H1 (cell line): ENCODE data around the gene ACP2. TPM values are rescaled to one million over a fixed set of nuclear protein-coding genes. Genes with fewer than 3 reads are reported as not detected.

Experiments used
- CTCF ChIA-PET: fragments of 300-600 bp; sonication (Branson Sonifier 250); formaldehyde crosslinking; loops from one replicate; lab custom pipeline; 2021; ENCODE audit not compliant: partially characterized antibody; lab: Charles Lee
- POLR2A ChIA-PET: fragments of 300-600 bp; sonication (Branson Sonifier 250); formaldehyde crosslinking; loops from one replicate; lab custom pipeline; 2021; ENCODE audit warnings: inconsistent platforms; ENCODE audit not compliant: partially characterized antibody; lab: Charles Lee
- DNase-seq, 2 experiments: peaks; one replicate each; pipeline versions ENCODE4 v3.0.0 to v3.0.0-alpha.2; 2010 to 2022; ENCODE audit warnings: low spot score in 2 of 2, low read depth in 1 of 2, mixed read lengths in 1 of 2
- FAIRE-seq: peaks from 2 replicates; lab custom pipeline; 2011; peaks lifted over from hg19 to GRCh38; lab: Jason Lieb, UNC
- H2AFZ ChIP-seq: 2 replicates; pipeline ENCODE4 v1.8.1; 2012; ENCODE audit warnings: low read length, inconsistent platforms
- H2AK5ac ChIP-seq: 2 replicates; pipeline ENCODE4 v1.6.1; 2013; ENCODE audit warnings: low read depth, low read length
- H2BK120ac ChIP-seq: replicated peaks from 2 replicates; pipeline ENCODE3; 2013; ENCODE audit warnings: low read depth, low read length, inconsistent platforms
- H2BK12ac ChIP-seq: 2 replicates; pipeline ENCODE4 v1.6.1; 2013; ENCODE audit warnings: low read depth, low read length
- H2BK15ac ChIP-seq: 2 replicates; pipeline ENCODE4 v1.6.1; 2013; ENCODE audit warnings: low read length
- H2BK20ac ChIP-seq: 2 replicates; pipeline ENCODE4 v1.6.1; 2013; ENCODE audit warnings: low read length
- H2BK5ac ChIP-seq: 2 replicates; pipeline ENCODE4 v1.6.1; 2013; ENCODE audit warnings: low read depth, low read length
- H3K14ac ChIP-seq: 2 replicates; pipeline ENCODE4 v1.6.1; 2013; ENCODE audit warnings: inconsistent platforms; ENCODE audit not compliant: insufficient read length
- H3K18ac ChIP-seq: 2 replicates; pipeline ENCODE4 v1.6.1; 2013; ENCODE audit warnings: low read length; ENCODE audit errors: extremely low read depth
- H3K23ac ChIP-seq: 2 replicates; pipeline ENCODE4 v1.6.1; 2013; ENCODE audit warnings: inconsistent platforms; ENCODE audit not compliant: insufficient read length
- H3K23me2 ChIP-seq: 2 replicates; pipeline ENCODE4 v1.6.1; 2013; ENCODE audit warnings: low read depth, low read length
- H3K27ac ChIP-seq: 2 replicates; pipeline ENCODE4 v1.6.1; 2011; ENCODE audit warnings: low read depth, low read length, inconsistent platforms
- H3K27me3 ChIP-seq, 4 experiments: replicated peaks in 1 of 4; 1 replicate in 1 of 4; 2 replicates in 3 of 4; pipeline versions ENCODE4 v1.6.1 to v1.8.1; 2011 to 2013; ENCODE audit warnings: low read length in 3 of 4, mild to moderate bottlenecking in 3 of 4, inconsistent platforms in 2 of 4, mixed read lengths in 2 of 4, moderate library complexity in 1 of 4; ENCODE audit not compliant: control insufficient read depth in 3 of 4, insufficient read depth in 3 of 4; ENCODE audit errors: extremely low read depth in 1 of 4
- H3K36me3 ChIP-seq, 4 experiments: 2 replicates each; pipeline versions ENCODE4 v1.6.1 to v1.8.1; 2011 to 2013; ENCODE audit warnings: mild to moderate bottlenecking in 4 of 4, low read length in 3 of 4, moderate library complexity in 2 of 4, control low read depth in 1 of 4, inconsistent platforms in 1 of 4; ENCODE audit not compliant: insufficient read depth in 4 of 4, control insufficient read depth in 2 of 4
- H3K4ac ChIP-seq: replicated peaks from 2 replicates; pipeline ENCODE3; 2013; ENCODE audit warnings: low read length, low read depth, mixed read lengths, inconsistent platforms; ENCODE audit not compliant: insufficient read length
- H3K4me1 ChIP-seq, 4 experiments: replicated peaks in 1 of 4; 1 replicate in 1 of 4; 2 replicates in 3 of 4; pipeline versions ENCODE4 v1.6.1 to v1.8.1; 2011 to 2013; ENCODE audit warnings: low read length in 3 of 4, inconsistent platforms in 2 of 4, mixed read lengths in 1 of 4; ENCODE audit not compliant: insufficient read depth in 4 of 4, control insufficient read depth in 3 of 4
- H3K4me2 ChIP-seq, 2 experiments: 2 replicates each; pipeline versions ENCODE4 v1.6.1 to v1.8.1; 2011 to 2013; ENCODE audit warnings: low read depth in 2 of 2, low read length in 2 of 2, control low read depth in 1 of 2, inconsistent platforms in 1 of 2, mild to moderate bottlenecking in 1 of 2; ENCODE audit not compliant: insufficient read depth in 1 of 2
- H3K4me3 ChIP-seq, 4 experiments: fragments of 200-600, 300-600 bp in 1 of 4; sonication (generic), shearing (Covaris generic), sonication (Bioruptor Twin) in 1 of 4; 2 replicates each; pipeline versions ENCODE4 v1.5.1 to v1.8.1; 2011 to 2016; ENCODE audit warnings: low read length in 4 of 4, low read depth in 3 of 4, control low read depth in 2 of 4, inconsistent platforms in 2 of 4, mild to moderate bottlenecking in 2 of 4, mixed read lengths in 1 of 4, moderate library complexity in 1 of 4; ENCODE audit not compliant: insufficient read depth in 2 of 4; ENCODE audit errors: extremely low read depth in 1 of 4
- H3K56ac ChIP-seq: replicated peaks from 2 replicates; pipeline ENCODE3; 2013; ENCODE audit warnings: low read depth, mild to moderate bottlenecking, mixed read lengths, low read length, inconsistent platforms; ENCODE audit not compliant: insufficient read length
- H3K79me1 ChIP-seq: 2 replicates; pipeline ENCODE4 v1.6.1; 2013; ENCODE audit warnings: low read depth, low read length, control low read depth
- H3K79me2 ChIP-seq, 2 experiments: 2 replicates each; pipeline versions ENCODE4 v1.6.1 to v1.8.1; 2012 to 2013; ENCODE audit warnings: low read length in 2 of 2, mild to moderate bottlenecking in 2 of 2, inconsistent platforms in 1 of 2; ENCODE audit not compliant: insufficient read depth in 2 of 2, control insufficient read depth in 1 of 2
- H3K9ac ChIP-seq, 4 experiments: replicated peaks in 1 of 4; 1 replicate in 1 of 4; 2 replicates in 3 of 4; pipeline versions ENCODE4 v1.6.1 to v1.8.1; 2011 to 2013; ENCODE audit warnings: low read depth in 3 of 4, low read length in 3 of 4, control low read depth in 2 of 4, mild to moderate bottlenecking in 2 of 4, moderate library complexity in 2 of 4, inconsistent platforms in 1 of 4; ENCODE audit errors: extremely low read depth in 1 of 4
- H3K9me3 ChIP-seq, 2 experiments: 2 replicates each; pipeline versions ENCODE4 v1.6.1 to v1.8.1; 2012 to 2013; ENCODE audit warnings: mild to moderate bottlenecking in 2 of 2, moderate library complexity in 2 of 2, control low read depth in 1 of 2, inconsistent platforms in 1 of 2, low read depth in 1 of 2, low read length in 1 of 2, mixed read lengths in 1 of 2; ENCODE audit not compliant: insufficient read depth in 2 of 2
- H4K20me1 ChIP-seq, 2 experiments: replicated peaks in 1 of 2; 2 replicates each; pipeline versions ENCODE3 to v1.8.1; 2011 to 2013; ENCODE audit warnings: inconsistent platforms in 2 of 2, low read length in 2 of 2, mild to moderate bottlenecking in 1 of 2; ENCODE audit not compliant: insufficient read depth in 2 of 2, control insufficient read depth in 1 of 2
- H4K5ac ChIP-seq: 2 replicates; pipeline ENCODE4 v1.6.1; 2013; ENCODE audit warnings: low read length, low read depth, mixed read lengths, inconsistent platforms; ENCODE audit not compliant: insufficient read length
- H4K8ac ChIP-seq: 2 replicates; pipeline ENCODE4 v1.8.0; 2013; ENCODE audit warnings: mild to moderate bottlenecking, moderate library complexity, low read length, inconsistent platforms; ENCODE audit not compliant: insufficient read depth; ENCODE audit errors: extremely low read depth
- H4K91ac ChIP-seq: replicated peaks from 2 replicates; pipeline ENCODE3; 2013; ENCODE audit warnings: low read length, mixed read lengths, inconsistent platforms; ENCODE audit not compliant: insufficient read length
- CTBP2 ChIP-seq: IDR thresholded peaks from 2 replicates; pipeline ENCODE4 v1.7.0; 2011; ENCODE audit warnings: borderline replicate concordance, mild to moderate bottlenecking, moderate library complexity, mixed read lengths, low read length; ENCODE audit not compliant: insufficient read depth, insufficient read length
- E2F6 ChIP-seq: IDR thresholded peaks from 2 replicates; pipeline ENCODE4 v1.6.1; 2012; ENCODE audit warnings: inconsistent platforms
- EP300 ChIP-seq, 2 experiments: IDR thresholded peaks; 1 replicate in 1 of 2; 2 replicates in 1 of 2; pipeline ENCODE4 v1.6.1; 2011 to 2012; ENCODE audit warnings: low read depth in 2 of 2, low read length in 2 of 2, mild to moderate bottlenecking in 2 of 2, borderline replicate concordance in 1 of 2, inconsistent platforms in 1 of 2, moderate library complexity in 1 of 2
- GTF2F1 ChIP-seq: IDR thresholded peaks from 2 replicates; pipeline ENCODE4 v1.6.1; 2012; ENCODE audit warnings: low read depth, low read length, improper control_type of control experiment, borderline replicate concordance
- HDAC2 ChIP-seq, 2 experiments: fragments of 300-600 bp in 1 of 2; sonication (generic) in 1 of 2; IDR thresholded peaks; 2 replicates each; pipeline ENCODE4 v1.6.1; 2011 to 2012; ENCODE audit warnings: low read depth in 2 of 2, low read length in 2 of 2, mild to moderate bottlenecking in 2 of 2, moderate library complexity in 2 of 2, borderline replicate concordance in 1 of 2, inconsistent platforms in 1 of 2
- KDM4A ChIP-seq: IDR thresholded peaks from one replicate; pipeline ENCODE4 v1.7.1; 2012; ENCODE audit warnings: low read depth, mild to moderate bottlenecking, moderate library complexity, low read length, inconsistent platforms; ENCODE audit not compliant: severe bottlenecking
- NANOG ChIP-seq: IDR thresholded peaks from 2 replicates; pipeline ENCODE4 v1.6.1; 2011; ENCODE audit warnings: low read length, low read depth, mild to moderate bottlenecking, inconsistent platforms; ENCODE audit not compliant: insufficient read depth, poor library complexity, severe bottlenecking
- NRF1 ChIP-seq: IDR thresholded peaks from 2 replicates; pipeline ENCODE4 v1.6.1; 2011; ENCODE audit warnings: mild to moderate bottlenecking, low read depth, low read length, improper control_type of control experiment
- RNF2 ChIP-seq: fragments of 200-900, 300-1000 bp; sonication (generic); IDR thresholded peaks from 2 replicates; pipeline ENCODE4 v1.7.1; 2016; ENCODE audit warnings: borderline replicate concordance, low read depth, mild to moderate bottlenecking, antibody characterized with exemption, low read length; ENCODE audit not compliant: poor library complexity, severe bottlenecking; ENCODE audit errors: missing control alignments
- SAP30 ChIP-seq: fragments of 300-600 bp; sonication (generic); IDR thresholded peaks from 2 replicates; pipeline ENCODE4 v1.7.1; 2012; ENCODE audit warnings: low read length, moderate library complexity, mild to moderate bottlenecking, inconsistent platforms; ENCODE audit not compliant: insufficient read depth, insufficient replicate concordance
- SP4 ChIP-seq: IDR thresholded peaks from 2 replicates; pipeline ENCODE4 v1.6.1; 2012; ENCODE audit warnings: low read length, inconsistent platforms
- TBP ChIP-seq: IDR thresholded peaks from 2 replicates; pipeline ENCODE4 v1.6.1; 2011; ENCODE audit warnings: low read depth, low read length, improper control_type of control experiment
- WGBS, 2 experiments: shearing (Covaris generic) in 1 of 2; methylation state at CpG; one replicate each; pipeline versions ENCODE4 v1.1.6 to v1.1.7; 2013 to 2015; ENCODE audit warnings: low lambda C conversion rate in 2 of 2, mixed read lengths in 2 of 2, inconsistent platforms in 1 of 2, low coverage in 1 of 2, missing lambda C conversion rate in 1 of 2; ENCODE audit not compliant: insufficient replicate concordance in 2 of 2, insufficient coverage in 1 of 2, insufficient read length in 1 of 2; ENCODE audit errors: extremely low coverage in 1 of 2, missing lambda C conversion rate in 1 of 2; 5-methylcytosine and 5-hydroxymethylcytosine counted together
- polyA plus RNA-seq, 7 experiments: library from polyadenylated mRNA; depleted of rRNA in 3 of 7; stranded (reverse) in 5 of 7; unstranded in 2 of 7; fragments of >200 nt in 5 of 7; fragments of 200-250 nt in 2 of 7; gene quantifications; 1 replicate in 5 of 7; 2 replicates in 1 of 7; 4 replicates in 1 of 7; pipeline versions ENCODE4 v1.2.1 to v1.2.3, GENCODE V29; 2011 to 2013; ENCODE audit warnings: missing spikeins in 2 of 7, mixed read lengths in 2 of 7
- total RNA-seq: library from RNA; stranded (reverse); fragmentation: NEBNext Ultra II Directional; extraction: Animal tissue kit (Norgen Biotek cat#: 25700); gene quantifications from 2 replicates; pipeline ENCODE4 v1.2.1, GENCODE V29; 2021

Gene ACP2
- total and polyA plus RNA-seq, 2 of the 8 experiments (the other 6 are each of a cell fraction or from before 2014, with no cell fraction given): 17.8 to 19.8 TPM

- Histone ChIP-seq H3K18ac (no peak overlapping the region), H3K79me1 (no peaks in the 10 kb centered on the region), H3K27ac (no peak overlapping the region), H3K4me3 (no peak overlapping the region), H3K4me2 (no peak overlapping the region), H2AFZ (no peak overlapping the region), H3K14ac (no peak overlapping the region), H3K9me3 (no peaks in the 10 kb centered on the region), H3K79me2 (no peaks in the 10 kb centered on the region), H2BK5ac (no peak overlapping the region), H2BK120ac (no peak overlapping the region), H3K23me2 (no peaks in the 10 kb centered on the region), H3K23ac (no peak overlapping the region), H4K20me1 (peaks cover 2 to 7% of the 10 kb centered on the region in 2 experiments), H2AK5ac (no peak overlapping the region), H2BK20ac (no peak overlapping the region), H3K36me3 (peaks cover 32 to 75% (median 54%) of the 10 kb centered on the region in 4 experiments), H3K27me3 (no peaks in the 10 kb centered on the region), H4K8ac (no peak overlapping the region), H3K9ac (no peak overlapping the region), H2BK15ac (no peak overlapping the region), H4K91ac (no peak overlapping the region), H4K5ac (no peak overlapping the region), H3K4ac (no peak overlapping the region), H2BK12ac (no peak overlapping the region), H3K56ac (no peak overlapping the region), H3K4me1 (no peaks in the 10 kb centered on the region)
- 91% methylated on average over 5 of the region's 5 CpGs; no CpG with 5 or more reads in 1 of the 2 experiments for WGBS, 2 experiments
- FAIRE-seq: no peak
- ChIA-PET POLR2A (no interaction called here), CTCF (interaction anchor here (0.6 kb wide), 2 partner anchors 29 to 94 kb away, joined by 3 to 5 read pairs; no protein-coding TSS in a partner anchor)
- TF ChIP-seq E2F6 (no peak), SAP30 (no peak), RNF2 (no peak), GTF2F1 (no peak), EP300 (IDR thresholded peaks at IDR 0.05; ENCODE audit: borderline replicate concordance in 1 of 2, low read depth in 2 of 2, low read length in 2 of 2) (no peak), CTBP2 (no peak), TBP (no peak), NRF1 (no peak), KDM4A (no peak), SP4 (no peak), NANOG (no peak), HDAC2 (IDR thresholded peaks at IDR 0.05; ENCODE audit: borderline replicate concordance in 1 of 2, low read depth in 2 of 2, low read length in 2 of 2) (no peak)
- no peak for DNase-seq
Observed at GRCh38 chr11:47288066-47288465, 39.5 kb upstream of the ACP2 start.
